Pons (tissue), 1 donor: Measurements from ENCODE around the gene MARK3.

Source experiments
- DNase-seq: peaks from one replicate; pipeline ENCODE4 v3.0.0-alpha.2; 2016; ENCODE audit warnings: low spot score

Gene MARK3

GRCh38 chr14:103396463-103396862 is 11.2 kb downstream of the MARK3 start:
- DNase-seq = no peak

GRCh38 chr14:103398427-103399195 is 13.4 kb downstream of the MARK3 start:
- no peak for DNase-seq

GRCh38 chr14:103400537-103400936 is 15.3 kb downstream of the MARK3 start:
- no peak for DNase-seq

GRCh38 chr14:103401223-103402214 is 16.3 kb downstream of the MARK3 start:
- no peak for DNase-seq

GRCh38 chr14:103402695-103403094 is 17.5 kb downstream of the MARK3 start:
- DNase-seq = no peak

- DNase-seq = no peak
Measured at GRCh38 chr14:103404032-103404918, 19.1 kb downstream of the MARK3 start.

GRCh38 chr14:103404920-103405319 is 19.7 kb downstream of the MARK3 start:
- no peak for DNase-seq

- DNase-seq = no peak
Measured at GRCh38 chr14:103408491-103409155, 23.4 kb downstream of the MARK3 start.

GRCh38 chr14:103416916-103417315 is 31.7 kb downstream of the MARK3 start:
- peak; percentile 90 for DNase-seq

- no peak for DNase-seq
Measured at GRCh38 chr14:103418481-103418818, 33.2 kb downstream of the MARK3 start.

- no peak for DNase-seq
Measured at GRCh38 chr14:103421556-103421955, 36.3 kb downstream of the MARK3 start.

- no peak for DNase-seq
Measured at GRCh38 chr14:103423050-103423461, 37.8 kb downstream of the MARK3 start.

- peak; percentile 29 for DNase-seq
Measured at GRCh38 chr14:103427485-103428443, 42.5 kb downstream of the MARK3 start.

- DNase-seq = no peak
Measured at GRCh38 chr14:103428723-103429556, 43.7 kb downstream of the MARK3 start.

- DNase-seq = no peak
Measured at GRCh38 chr14:103430358-103430757, 45.1 kb downstream of the MARK3 start.

GRCh38 chr14:103432627-103433026 is 47.4 kb downstream of the MARK3 start:
- DNase-seq = no peak

- DNase-seq = no peak
Measured at GRCh38 chr14:103433916-103434563, 48.8 kb downstream of the MARK3 start.

- no peak for DNase-seq
Measured at GRCh38 chr14:103434868-103435442, 49.7 kb downstream of the MARK3 start.
